GM21390 (cell line): Measurements from ENCODE around the gene PLCB4.

Source experiments
- ATAC-seq: cut with Tn5 transposase; IDR thresholded peaks from one replicate; pipeline ENCODE4 v1.9.1; 2021; ENCODE audit not compliant: unreplicated experiment

PLCB4 gene

GRCh38 chr20:9166153-9166780 is 97.4 kb downstream of the PLCB4 start:
- no peak for ATAC-seq

DNA sequence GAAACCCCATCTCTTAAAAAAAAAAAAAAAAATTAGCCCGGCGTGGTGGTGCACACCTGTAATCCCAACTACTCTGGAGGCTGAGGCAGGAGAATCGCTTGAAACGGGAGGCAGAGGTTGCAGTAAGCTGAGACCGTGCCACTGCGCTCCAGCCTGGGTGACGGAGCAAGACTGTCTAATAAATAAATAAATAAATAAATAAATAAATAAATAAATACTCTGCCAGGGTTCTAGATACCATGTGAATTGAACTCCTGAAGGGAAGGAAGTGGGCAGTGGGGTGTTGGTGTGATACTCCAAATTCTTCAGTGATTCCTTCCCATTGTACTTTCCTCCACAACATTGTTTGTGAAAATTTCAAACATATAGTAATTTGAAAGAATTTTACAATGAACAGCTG is 100.5 kb downstream of the PLCB4 start:
- no peak for ATAC-seq

DNA sequence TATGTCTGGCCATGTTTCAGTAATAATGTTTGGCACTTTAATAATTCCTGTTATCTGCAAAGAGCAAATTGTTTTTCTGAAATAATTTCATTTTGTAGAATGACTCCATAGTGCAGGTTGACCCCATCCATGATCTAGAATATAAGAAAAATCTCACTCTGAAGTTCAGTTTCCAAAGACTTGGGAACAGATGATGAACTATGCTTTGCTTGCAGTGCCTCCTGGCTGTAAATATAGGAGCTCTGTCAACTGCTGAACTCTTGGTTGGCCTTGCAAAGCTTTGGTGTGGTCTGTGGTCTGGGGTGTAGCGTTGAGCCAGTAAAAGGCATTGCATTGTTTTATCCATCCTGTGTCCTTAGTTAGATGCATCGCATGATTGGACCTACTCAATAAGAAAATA is 104.0 kb downstream of the PLCB4 start:
- no peak for ATAC-seq

DNA sequence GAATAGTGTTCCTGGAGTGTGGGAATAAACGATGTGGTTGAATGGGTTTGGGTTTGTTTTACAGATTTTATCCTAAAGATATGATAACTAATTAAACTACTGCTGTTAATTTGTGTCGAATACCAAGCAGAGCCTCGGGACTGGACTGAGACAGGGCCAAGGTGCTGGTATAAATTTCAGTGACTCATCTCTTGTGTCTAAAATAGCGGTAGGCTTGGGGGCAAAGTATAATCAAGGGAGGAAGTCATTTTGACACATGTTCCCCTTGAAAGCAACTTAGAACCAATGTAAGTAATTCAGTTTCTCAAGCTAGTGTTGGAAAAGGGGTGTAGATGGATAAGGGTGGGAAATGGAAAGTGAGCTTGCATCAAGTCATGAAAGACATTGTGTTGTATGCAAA is 108.4 kb downstream of the PLCB4 start:
- ATAC-seq = no peak

DNA sequence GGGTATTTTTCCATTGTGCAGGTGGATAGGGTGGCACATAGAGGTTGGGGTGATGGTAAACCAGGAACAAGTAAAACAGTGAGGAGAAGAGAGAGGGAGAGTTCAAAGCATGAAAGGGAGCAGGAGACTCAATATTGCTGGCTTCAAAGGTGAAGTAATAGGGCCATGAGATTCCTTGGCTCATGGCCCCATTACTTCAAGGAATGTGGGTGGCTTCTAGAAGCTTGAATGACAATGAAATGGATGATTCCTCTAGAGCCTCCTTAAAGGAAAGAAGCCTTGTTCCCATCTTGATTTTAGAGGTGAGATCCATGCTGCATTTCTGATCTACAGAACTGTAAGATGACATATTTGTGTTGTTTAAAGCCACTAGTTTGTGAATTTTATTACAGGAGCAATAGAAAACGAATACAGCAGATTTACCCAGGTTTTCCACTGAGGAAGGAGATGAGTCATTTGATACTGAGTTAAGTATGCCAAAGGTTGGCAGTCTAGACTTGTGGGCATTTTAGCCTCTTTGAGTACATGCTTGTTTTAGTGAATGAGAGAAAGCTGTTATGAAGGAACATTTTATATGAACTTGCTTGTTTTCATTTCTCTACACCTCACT is 110.4 kb downstream of the PLCB4 start:
- no peak for ATAC-seq

DNA sequence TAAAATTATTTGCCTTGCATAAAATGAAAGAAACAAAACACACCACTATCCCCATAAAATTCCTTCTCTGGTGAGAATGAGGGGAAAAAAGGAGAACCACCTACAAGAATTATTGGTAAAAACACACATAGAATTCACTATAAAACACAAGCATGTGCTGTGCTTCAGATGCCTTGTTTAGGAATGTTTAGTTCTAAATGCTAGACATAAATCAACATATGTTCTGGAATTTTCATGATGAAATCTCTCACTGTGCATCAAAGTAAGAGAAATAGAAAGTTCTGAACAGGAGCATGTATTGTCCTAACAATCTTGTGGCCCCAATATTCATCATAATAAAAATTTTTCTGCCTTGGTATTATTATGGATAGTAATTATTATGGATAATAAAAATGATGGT is 111.0 kb downstream of the PLCB4 start:
- no peak for ATAC-seq

GRCh38 chr20:9180481-9181257 is 111.8 kb downstream of the PLCB4 start:
- ATAC-seq = no peak

DNA sequence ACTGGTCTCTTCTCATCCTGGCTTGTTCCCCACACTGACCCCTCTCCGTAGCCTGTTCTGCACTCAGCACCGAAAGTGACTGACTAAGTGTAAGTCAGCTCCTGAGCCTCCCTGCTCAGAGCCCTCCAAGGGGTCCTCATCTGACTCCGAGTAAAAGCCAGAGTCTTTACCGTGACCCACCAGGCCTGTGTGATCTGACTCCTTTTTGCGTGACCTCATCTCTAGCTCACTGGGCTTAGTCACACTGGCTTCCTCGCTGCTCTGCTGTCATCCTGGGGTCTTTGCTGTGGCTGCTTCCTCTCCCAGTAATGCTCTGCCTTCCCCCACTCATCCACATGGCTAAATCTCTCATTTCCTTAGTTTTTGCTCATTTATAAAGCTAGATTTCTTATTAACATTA is 116.6 kb downstream of the PLCB4 start:
- ATAC-seq = no peak

GRCh38 chr20:9186396-9186795 is 117.5 kb downstream of the PLCB4 start:
- ATAC-seq = no peak

GRCh38 chr20:9195031-9195430 is 126.1 kb downstream of the PLCB4 start:
- ATAC-seq = no peak

DNA sequence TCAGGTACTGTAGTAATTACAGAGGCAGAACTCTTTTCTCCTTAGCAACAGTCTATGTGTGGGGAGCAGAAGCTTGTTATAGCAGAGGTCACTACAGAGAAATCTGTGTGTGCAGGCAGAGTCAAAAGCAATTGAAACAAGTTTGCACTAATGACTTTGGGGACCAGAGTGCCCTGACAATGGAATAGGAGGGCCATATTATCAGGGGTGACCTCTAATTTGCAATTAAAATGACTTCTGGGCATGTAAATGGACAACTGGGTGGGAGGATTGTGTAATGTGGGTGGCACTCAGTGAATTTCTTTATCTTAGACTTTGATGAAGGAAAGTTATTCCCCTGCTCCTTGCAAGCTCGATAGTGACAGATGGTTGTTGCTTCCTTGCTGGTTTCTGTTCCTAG is 127.2 kb downstream of the PLCB4 start:
- ATAC-seq = no peak

DNA sequence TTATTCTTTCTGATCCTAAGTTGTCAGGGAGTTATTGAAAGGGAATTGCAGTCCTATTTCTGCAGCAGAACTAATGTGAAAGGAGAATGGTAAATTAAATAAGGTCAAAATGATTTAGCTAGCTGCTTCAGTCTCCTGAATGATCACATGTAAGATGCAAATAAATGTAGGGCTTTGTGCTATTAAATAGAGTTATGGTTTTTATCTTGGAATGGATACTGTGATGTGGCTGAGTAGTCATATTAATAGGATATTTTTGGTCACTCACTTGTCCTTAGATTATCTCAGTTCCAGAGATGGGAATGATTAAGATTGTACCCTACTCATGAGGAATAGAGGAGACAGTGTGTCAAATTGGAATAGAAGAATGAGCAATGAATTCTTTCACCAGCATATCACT is 129.6 kb downstream of the PLCB4 start:
- no peak for ATAC-seq

GRCh38 chr20:9200196-9200595 is 131.3 kb downstream of the PLCB4 start:
- ATAC-seq = no peak

- no peak for ATAC-seq
These were observed 131.7 kb downstream of the PLCB4 start for GRCh38 chr20:9200620-9201019.

DNA sequence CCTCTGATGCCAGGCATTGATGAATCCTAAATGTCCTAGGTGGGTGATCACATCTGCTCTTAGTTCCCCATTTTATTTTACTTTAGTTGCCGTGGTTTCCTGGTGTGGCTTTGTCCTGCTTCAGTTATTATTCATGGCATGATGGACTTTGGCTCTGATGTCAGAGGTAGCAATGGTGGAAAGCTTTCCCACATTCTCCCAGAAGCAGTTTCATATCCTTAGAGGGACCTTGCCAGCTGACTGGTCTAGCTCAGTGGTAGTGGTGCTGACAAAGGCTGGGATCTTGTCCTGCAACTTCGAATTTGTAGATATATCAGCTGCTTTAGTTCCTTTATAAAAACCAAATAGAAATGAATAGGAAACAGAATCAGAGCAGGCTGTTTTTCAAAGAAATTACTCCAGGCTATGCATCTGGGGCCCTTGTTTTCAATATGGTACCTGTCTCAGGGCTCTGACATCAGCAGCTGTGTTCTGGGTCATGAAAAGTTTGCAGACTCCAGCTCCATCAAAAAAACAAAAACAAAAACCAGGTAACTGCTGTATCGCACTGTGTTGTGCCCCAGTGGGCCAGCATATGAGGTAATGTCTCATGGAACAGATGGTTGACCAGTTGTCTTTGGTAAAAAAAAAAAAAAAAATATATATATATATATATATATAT is 133.7 kb downstream of the PLCB4 start:
- no peak for ATAC-seq

DNA sequence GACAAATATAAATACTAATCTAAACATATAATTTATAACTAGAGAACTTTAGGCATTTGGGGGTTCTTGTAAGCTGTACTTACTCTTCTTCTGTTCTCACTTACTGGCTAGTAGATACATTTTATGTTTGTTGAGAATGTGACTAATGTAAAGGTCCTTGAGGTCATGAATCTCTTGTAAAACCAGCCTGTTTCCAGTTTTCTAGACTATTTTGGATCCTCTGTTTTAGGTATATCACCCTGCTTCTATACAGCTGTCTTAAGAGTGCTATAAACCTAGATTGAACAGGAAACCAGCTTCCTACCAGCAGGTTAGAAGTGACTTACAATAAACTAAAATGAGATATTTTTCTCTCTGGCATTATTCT is 134.2 kb downstream of the PLCB4 start:
- no peak for ATAC-seq

DNA sequence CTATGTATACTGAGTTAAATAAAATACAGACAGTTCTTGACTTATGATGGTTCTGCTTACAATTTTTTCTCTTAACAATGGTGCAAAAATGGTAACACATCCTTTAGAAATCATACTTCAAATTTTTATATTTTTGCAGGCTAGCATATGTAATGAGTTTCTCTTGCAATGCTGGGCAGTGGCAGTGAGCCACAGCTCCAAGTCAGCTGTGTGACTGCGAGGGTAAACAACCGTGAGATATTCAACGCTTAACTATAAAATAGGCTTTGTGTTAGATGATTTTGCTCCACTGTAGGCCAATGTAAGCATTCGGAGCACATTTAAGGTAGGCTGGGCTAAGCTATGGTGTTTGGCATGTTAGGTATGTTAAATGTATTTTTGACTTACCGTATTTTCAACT is 136.1 kb downstream of the PLCB4 start:
- no peak for ATAC-seq

- no peak for ATAC-seq
These were observed 137.6 kb downstream of the PLCB4 start for GRCh38 chr20:9206486-9206885.

DNA sequence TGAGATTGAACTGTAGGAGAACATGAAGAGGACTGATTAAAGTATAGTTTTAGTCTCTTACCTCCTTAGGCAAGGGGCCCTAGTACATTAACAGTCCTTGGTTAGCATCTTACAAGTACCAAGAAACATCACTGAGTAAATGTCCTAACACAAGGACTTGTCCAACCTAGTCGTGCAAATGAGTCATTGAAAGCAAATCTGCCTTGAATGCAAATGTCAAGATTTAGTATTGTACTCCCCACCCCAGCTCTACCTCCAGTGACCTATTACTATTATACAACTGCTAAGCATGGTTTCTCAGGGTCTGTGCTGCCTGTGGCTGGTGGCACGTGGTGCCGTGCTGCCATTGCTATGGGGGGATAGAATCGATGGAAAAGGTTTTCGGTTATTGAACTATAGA is 138.4 kb downstream of the PLCB4 start:
- no peak for ATAC-seq

- no peak for ATAC-seq
These were observed 141.5 kb downstream of the PLCB4 start for GRCh38 chr20:9210356-9210755.

DNA sequence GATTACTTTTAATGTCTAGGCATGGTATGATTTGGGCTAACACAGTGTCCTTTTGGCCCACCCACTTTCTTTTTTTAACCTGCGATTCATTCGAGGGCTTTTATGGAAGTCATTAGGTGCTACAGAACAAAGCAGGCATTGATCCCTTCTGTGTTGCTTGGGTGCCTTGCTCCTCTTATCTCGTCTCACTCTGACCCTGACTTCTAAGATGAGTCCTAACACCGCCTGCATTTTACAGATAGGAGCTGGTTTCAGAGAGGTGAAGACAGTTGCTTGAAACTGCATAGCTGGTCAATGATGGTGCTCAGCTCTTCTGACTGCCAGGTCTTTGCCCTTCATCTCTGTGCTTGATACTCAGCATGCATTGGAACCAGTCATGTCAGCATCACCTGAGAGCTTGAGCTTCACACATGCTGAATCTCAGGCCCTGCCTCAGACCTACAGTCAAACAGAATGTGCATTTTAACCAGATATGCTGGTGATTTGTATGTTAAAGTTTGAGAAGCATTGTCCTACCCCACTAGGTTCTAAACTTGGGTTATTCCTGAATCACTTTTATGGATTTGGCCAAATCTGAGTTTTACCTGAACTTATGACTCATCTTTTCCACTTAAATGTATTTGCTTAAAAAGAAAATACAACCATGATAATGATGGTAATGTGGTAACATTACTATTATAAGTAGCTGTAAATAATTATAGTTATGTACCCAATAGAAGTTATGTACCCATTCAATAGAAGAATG is 142.3 kb downstream of the PLCB4 start:
- no peak for ATAC-seq
